Panc1 (cell line): ENCODE results near the gene TENT4B. TPM values are rescaled to one million over a fixed set of nuclear protein-coding genes. Genes with fewer than 3 reads are reported as not detected.

ENCODE experiments used
- ATAC-seq: fragments of 200-7000 bp; cut with Tn5 transposase; 2 replicates; pipeline ENCODE4 v1.9.1; 2020; ENCODE audit warnings: mild to moderate bottlenecking, moderate library complexity
- BruUV-seq: library from RNA; stranded (reverse); fragments of 400-500 nt; replicated peaks from 2 replicates; lab custom pipeline; 2021; lab: Mats Ljungman, UMichigan
- CTCF ChIA-PET: fragments of 300-600 bp; sonication (Branson Sonifier 250); formaldehyde crosslinking; loops from one replicate; lab custom pipeline; 2022; ENCODE audit warnings: antibody characterized with exemption; lab: Charles Lee
- POLR2A ChIA-PET: fragments of 300-600 bp; sonication (Branson Sonifier 250); formaldehyde crosslinking; loops from one replicate; lab custom pipeline; 2022; ENCODE audit warnings: antibody characterized with exemption; lab: Charles Lee
- DNase-seq: peaks from one replicate; pipeline ENCODE4 v3.0.0-alpha.2; 2010; ENCODE audit warnings: low read depth, low spot score
- H3K27ac ChIP-seq: 2 replicates; pipeline ENCODE4 v1.5.1; 2011; ENCODE audit warnings: mild to moderate bottlenecking, low read length, inconsistent platforms
- H3K27me3 ChIP-seq: fragments of 200-500 bp; sonication (Bioruptor generic); 2 replicates; pipeline ENCODE4 v1.6.0; 2014; ENCODE audit warnings: low read length, inconsistent platforms; ENCODE audit not compliant: control insufficient read depth, insufficient read depth
- H3K36me3 ChIP-seq: fragments of 200-500 bp; sonication (Bioruptor generic); 2 replicates; pipeline ENCODE4 v1.5.1; 2014; ENCODE audit warnings: inconsistent platforms, mild to moderate bottlenecking, low read length, moderate library complexity; ENCODE audit not compliant: control insufficient read depth, insufficient read depth
- H3K4me1 ChIP-seq: 2 replicates; pipeline ENCODE4 v1.5.1; 2011; ENCODE audit warnings: inconsistent platforms, mild to moderate bottlenecking, low read length, moderate library complexity; ENCODE audit not compliant: control insufficient read depth, insufficient read depth
- H3K4me3 ChIP-seq, 2 experiments: 2 replicates each; pipeline ENCODE4 v1.5.1; 2011 to 2012; ENCODE audit warnings: low read depth in 2 of 2, low read length in 2 of 2, mild to moderate bottlenecking in 2 of 2, inconsistent platforms in 1 of 2, moderate library complexity in 1 of 2
- H3K9me3 ChIP-seq: fragments of 200-500 bp; sonication (Bioruptor generic); 2 replicates; pipeline ENCODE4 v1.5.1; 2014; ENCODE audit warnings: low read depth, mild to moderate bottlenecking, inconsistent platforms, low read length, moderate library complexity; ENCODE audit not compliant: control insufficient read depth, insufficient read depth
- POLR2AphosphoS5 ChIP-seq: IDR thresholded peaks from 2 replicates; pipeline ENCODE4 v1.6.1; 2012; ENCODE audit warnings: mild to moderate bottlenecking, low read depth, low read length, moderate library complexity
- REST ChIP-seq, 2 experiments: IDR thresholded peaks; 2 replicates each; pipeline ENCODE4 v1.6.1; 2011 to 2012; ENCODE audit warnings: low read depth in 2 of 2, control low read depth in 1 of 2, low read length in 1 of 2, mild to moderate bottlenecking in 1 of 2, moderate library complexity in 1 of 2; ENCODE audit not compliant: insufficient read depth in 1 of 2
- SIN3A ChIP-seq: IDR thresholded peaks from 2 replicates; pipeline ENCODE4 v1.6.1; 2012; ENCODE audit warnings: low read depth, mild to moderate bottlenecking, low read length, moderate library complexity, borderline replicate concordance; ENCODE audit not compliant: insufficient read depth
- TCF7L2 ChIP-seq: IDR thresholded peaks from 2 replicates; pipeline ENCODE4 v1.6.1; 2011; ENCODE audit warnings: mild to moderate bottlenecking, low read depth, low read length, inconsistent platforms
- in situ Hi-C: cut with HindIII; loops from 2 replicates; pipeline ENCODE4 v1.10.0; 2016; ENCODE audit warnings: low sequenced_read_pairs, low pct_unique_long_range_greater_than_20kb
- intact Hi-C: fragments of 100-400 bp; cut with micrococcal nuclease; formaldehyde crosslinking; loops from one replicate; pipeline ENCODE4 v1.10.0; 2022; ENCODE audit not compliant: unreplicated experiment
- total RNA-seq: library from RNA; stranded (reverse); gene quantifications from one replicate; pipeline ENCODE4 v1.2.1, GENCODE V29; 2021; ENCODE audit not compliant: unreplicated experiment
- TF ChIP-seq, protein P1 (sequence below): fragments of 450-650 bp; IDR thresholded peaks from 2 replicates; pipeline ENCODE4 v1.5.1; 2017; ENCODE audit warnings: mild to moderate bottlenecking

TENT4B gene
- total RNA-seq, 1 experiment from 2014 or later = 9.7 TPM

- H3K9me3 ChIP-seq = no peaks in the 10 kb centered on the region
- in situ Hi-C loops (no loop called here), intact Hi-C loops (loop anchor here (10.0 kb wide), 1 partner anchor 139 kb away; no protein-coding TSS in a partner anchor)
- H3K27me3 ChIP-seq = no peaks in the 10 kb centered on the region
- H3K4me3 ChIP-seq = no peak overlapping the region
- no peak overlapping the region for H3K27ac ChIP-seq
- TF ChIP-seq REST (IDR thresholded peaks at IDR 0.05; ENCODE audit: insufficient read depth in 1 of 2, low read depth in 2 of 2, low read length in 1 of 2) (no peak), SIN3A (no peak), POLR2AphosphoS5 (no peak), TCF7L2 (no peak)
- TF ChIP-seq, protein P1, sequence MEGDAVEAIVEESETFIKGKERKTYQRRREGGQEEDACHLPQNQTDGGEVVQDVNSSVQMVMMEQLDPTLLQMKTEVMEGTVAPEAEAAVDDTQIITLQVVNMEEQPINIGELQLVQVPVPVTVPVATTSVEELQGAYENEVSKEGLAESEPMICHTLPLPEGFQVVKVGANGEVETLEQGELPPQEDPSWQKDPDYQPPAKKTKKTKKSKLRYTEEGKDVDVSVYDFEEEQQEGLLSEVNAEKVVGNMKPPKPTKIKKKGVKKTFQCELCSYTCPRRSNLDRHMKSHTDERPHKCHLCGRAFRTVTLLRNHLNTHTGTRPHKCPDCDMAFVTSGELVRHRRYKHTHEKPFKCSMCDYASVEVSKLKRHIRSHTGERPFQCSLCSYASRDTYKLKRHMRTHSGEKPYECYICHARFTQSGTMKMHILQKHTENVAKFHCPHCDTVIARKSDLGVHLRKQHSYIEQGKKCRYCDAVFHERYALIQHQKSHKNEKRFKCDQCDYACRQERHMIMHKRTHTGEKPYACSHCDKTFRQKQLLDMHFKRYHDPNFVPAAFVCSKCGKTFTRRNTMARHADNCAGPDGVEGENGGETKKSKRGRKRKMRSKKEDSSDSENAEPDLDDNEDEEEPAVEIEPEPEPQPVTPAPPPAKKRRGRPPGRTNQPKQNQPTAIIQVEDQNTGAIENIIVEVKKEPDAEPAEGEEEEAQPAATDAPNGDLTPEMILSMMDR = no peak
- ChIA-PET CTCF (no interaction called here), POLR2A (no interaction called here)
- DNase-seq (no peak), ATAC-seq (no peak)
- no peaks in the 10 kb centered on the region; the same call in 1 of the 2 replicates for H3K36me3 ChIP-seq
- no peaks in the 10 kb centered on the region for H3K4me1 ChIP-seq
- no TSS peak for BruUV-seq
Measured at GRCh38 chr16:50215680-50216079, 62.6 kb downstream of the TENT4B start.

DNA sequence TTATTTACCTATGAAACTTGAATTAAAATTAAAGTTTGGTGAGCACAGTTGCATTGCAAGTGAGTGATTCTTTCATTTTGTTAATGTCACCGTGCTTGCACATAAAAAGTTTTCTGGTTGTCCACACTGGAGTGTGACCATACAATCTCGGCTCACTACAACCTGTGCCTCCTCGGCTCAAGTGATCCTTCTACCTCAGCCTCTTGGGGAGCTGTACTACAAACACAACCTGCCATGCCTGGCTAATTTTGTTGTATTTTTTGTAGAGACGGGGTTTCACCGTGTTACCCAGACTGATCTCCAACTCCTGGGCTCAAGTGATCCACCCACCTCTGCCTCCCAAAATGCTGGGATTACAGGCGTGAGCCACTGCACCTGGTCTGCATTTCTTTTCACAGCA lies 63.1 kb downstream of the TENT4B start:
- CTCF ChIA-PET = no interaction called here
- H3K36me3 ChIP-seq = no peaks in the 10 kb centered on the region; the same call in 1 of the 2 replicates
- no peak overlapping the region for H3K27ac ChIP-seq
- no peak overlapping the region for H3K4me3 ChIP-seq
- no TSS peak for BruUV-seq
- DNase-seq = no peak
- intact Hi-C loops = loop anchor here (10.0 kb wide), 1 partner anchor 139 kb away; no protein-coding TSS in a partner anchor
- POLR2A ChIA-PET = no interaction called here
- no peaks in the 10 kb centered on the region for H3K9me3 ChIP-seq
- H3K4me1 ChIP-seq = no peaks in the 10 kb centered on the region
- in situ Hi-C loops = no loop called here
- TF ChIP-seq TCF7L2 (no peak), POLR2AphosphoS5 (no peak), REST (IDR thresholded peaks at IDR 0.05; ENCODE audit: insufficient read depth in 1 of 2, low read depth in 2 of 2, low read length in 1 of 2) (no peak), SIN3A (no peak)
- TF ChIP-seq, protein P1 = no peak
- ATAC-seq = no peak
- H3K27me3 ChIP-seq = no peaks in the 10 kb centered on the region
